ENCODE data around the gene RPTOR.
A peak's percentile ranks its signal among the peaks of the same experiment; 100 is the strongest.

The RPTOR gene

GRCh38 chr17:80890196-80890920, 345.7 kb downstream of the RPTOR start:
- ChIA-PET POLR2A (no interaction called here), CTCF (interaction anchor here (0.6 to 1.8 kb wide), 3 partner anchors 9 to 463 kb away, joined by 3 to 6 read pairs (median 5); no protein-coding TSS in a partner anchor)
- Histone ChIP-seq H3K27ac (ENCODE audit: extremely low read depth, low read depth, low read length) (peak overlapping the region; percentile 73; the same call in 1 of the 2 replicates), H3K4me1 (ENCODE audit: control insufficient read depth, insufficient read depth, low read length) (peaks cover 13% of the 10 kb centered on the region), H3K36me3 (ENCODE audit: control insufficient read depth in 2 of 2, insufficient read depth in 1 of 2, low read length in 2 of 2) (peaks cover 0 to 37% of the 10 kb centered on the region in 2 experiments; a peak in 2 of 3 replicates), H3K4me3 (ENCODE audit: low read depth, low read length) (no peak overlapping the region), H3K9me3 (ENCODE audit: control insufficient read depth, insufficient read depth, low read depth, low read length) (no peaks in the 10 kb centered on the region)
- TF ChIP-seq ZSCAN30 (tag by site-specific recombination; IDR thresholded peaks at IDR 0.05) (no peak), ZNF837 (tag by site-specific recombination; IDR thresholded peaks at IDR 0.05) (no peak), ZNF174 (tag by site-specific recombination; IDR thresholded peaks at IDR 0.05) (no peak), KLF17 (tag by site-specific recombination; IDR thresholded peaks at IDR 0.05) (0 out of 2 replicates have a peak, but pooled peaks have one; percentile 19), ATF2 (tag by site-specific recombination; IDR thresholded peaks at IDR 0.05; ENCODE audit: low read depth) (no peak), TCF7L2 (IDR thresholded peaks at IDR 0.05; ENCODE audit: borderline replicate concordance, low read depth, low read length) (no peak), HOXC10 (CRISPR knock-in tag; IDR thresholded peaks at IDR 0.05) (no peak), ZIC2 (tag by site-specific recombination; IDR thresholded peaks at IDR 0.05) (peak; percentile 78), ZBTB1 (tag by site-specific recombination; IDR thresholded peaks at IDR 0.05) (no peak), SALL2 (tag by site-specific recombination; IDR thresholded peaks at IDR 0.05; ENCODE audit: borderline replicate concordance) (no peak), IKZF3 (tag by site-specific recombination; IDR thresholded peaks at IDR 0.05) (no peak), ZNF175 (tag by site-specific recombination; IDR thresholded peaks at IDR 0.05) (no peak), ZNF157 (tag by site-specific recombination; IDR thresholded peaks at IDR 0.05) (no peak), BCL11B (tag by site-specific recombination; IDR thresholded peaks at IDR 0.05; ENCODE audit: low read depth) (no peak), ZNF529 (tag by site-specific recombination; IDR thresholded peaks at IDR 0.05; ENCODE audit: insufficient replicate concordance) (no peak), KLF1 (tag by site-specific recombination; IDR thresholded peaks at IDR 0.05) (no peak), MYNN (tag by site-specific recombination; IDR thresholded peaks at IDR 0.05; ENCODE audit: borderline replicate concordance) (no peak)

GRCh38 chr17:80890921-80891396, 346.3 kb downstream of the RPTOR start:
- peaks cover 0 to 39% of the 10 kb centered on the region in 2 experiments; a peak in 1 of 3 replicates for H3K36me3 ChIP-seq (ENCODE audit: control insufficient read depth in 2 of 2, insufficient read depth in 1 of 2, low read length in 2 of 2)
- ChIA-PET POLR2A (no interaction called here), CTCF (interaction anchor here (0.6 to 1.8 kb wide), 4 partner anchors 9 to 808 kb away, joined by 3 to 6 read pairs (median 4); no protein-coding TSS in a partner anchor)
- H3K4me3 ChIP-seq (ENCODE audit: low read depth, low read length), result no peak overlapping the region
- TF ChIP-seq FEZF1 (tag by site-specific recombination; IDR thresholded peaks at IDR 0.05) (peak; percentile 61; the same call in 1 of the 2 replicates), ZNF629 (tag by site-specific recombination; IDR thresholded peaks at IDR 0.05) (no peak)
- peak overlapping the region; percentile 73 for H3K27ac ChIP-seq (ENCODE audit: extremely low read depth, low read depth, low read length)
- H3K4me1 ChIP-seq (ENCODE audit: control insufficient read depth, insufficient read depth, low read length), result peaks cover 13% of the 10 kb centered on the region
- no peaks in the 10 kb centered on the region for H3K9me3 ChIP-seq (ENCODE audit: control insufficient read depth, insufficient read depth, low read depth, low read length)
